T follicular helper cell (primary cell): Measurements from ENCODE around the gene LRRC52.

Source experiments
- DNase-seq: peaks from one replicate; pipeline ENCODE4 v3.0.0-alpha.2; 2020; ENCODE audit warnings: low read depth

LRRC52 gene

GRCh38 chr1:165537356-165538109, 6.3 kb upstream of the LRRC52 start:
- no peak for DNase-seq

- no peak for DNase-seq
Measured at GRCh38 chr1:165539306-165539705, 4.5 kb upstream of the LRRC52 start.

GRCh38 chr1:165539908-165540307, 3.9 kb upstream of the LRRC52 start:
- DNase-seq: no peak

GRCh38 chr1:165542015-165542631, 1.7 kb upstream of the LRRC52 start:
- DNase-seq: no peak

GRCh38 chr1:165542647-165543046, 1.2 kb upstream of the LRRC52 start:
- no peak for DNase-seq

GRCh38 chr1:165544996-165545395, 1.2 kb downstream of the LRRC52 start:
- DNase-seq: no peak

- no peak for DNase-seq
Measured at GRCh38 chr1:165545974-165546373, 2.2 kb downstream of the LRRC52 start.

- DNase-seq: no peak
Measured at GRCh38 chr1:165549973-165550372, 6.2 kb downstream of the LRRC52 start.

- no peak for DNase-seq
Measured at GRCh38 chr1:165551469-165551868, 7.7 kb downstream of the LRRC52 start.

- no peak for DNase-seq
Measured at GRCh38 chr1:165560883-165561656, 17.3 kb downstream of the LRRC52 start.

GRCh38 chr1:165562571-165562970, 18.8 kb downstream of the LRRC52 start:
- DNase-seq: no peak

- no peak for DNase-seq
Measured at GRCh38 chr1:165563551-165563950, 19.8 kb downstream of the LRRC52 start.

- no peak for DNase-seq
Measured at GRCh38 chr1:165564561-165564960, 20.8 kb downstream of the LRRC52 start.

- DNase-seq: no peak
Measured at GRCh38 chr1:165565751-165566490, 22.1 kb downstream of the LRRC52 start.

- DNase-seq: no peak
Measured at GRCh38 chr1:165570078-165570477, 26.3 kb downstream of the LRRC52 start.

GRCh38 chr1:165573787-165574186, 30.0 kb downstream of the LRRC52 start:
- no peak for DNase-seq

GRCh38 chr1:165574295-165574694, 30.5 kb downstream of the LRRC52 start:
- no peak for DNase-seq

- no peak for DNase-seq
Measured at GRCh38 chr1:165575468-165576099, 31.8 kb downstream of the LRRC52 start.

GRCh38 chr1:165576536-165576935, 32.7 kb downstream of the LRRC52 start:
- DNase-seq: no peak

GRCh38 chr1:165577707-165578106, 33.9 kb downstream of the LRRC52 start:
- no peak for DNase-seq
